Ovary (tissue), 3 donors: ENCODE data around the gene YLPM1.

Experiments
- CTCF ChIP-seq, 3 donors: fragments of 450-650 bp in 2 of 3; fragments of 200-600 bp in 1 of 3; IDR thresholded peaks; one replicate each; pipeline versions ENCODE4 v1.5.1 to v1.8.0; 2016 to 2022; ENCODE audit warnings: antibody characterized with exemption in 3 of 3, mild to moderate bottlenecking in 1 of 3
- POLR2A ChIP-seq: fragments of 450-650 bp; IDR thresholded peaks from one replicate; pipeline ENCODE4 v1.6.1; 2017; ENCODE audit warnings: antibody characterized with exemption, mild to moderate bottlenecking, moderate library complexity
- donor health status: DM: no; HTN: no; CAD: no.

DNA sequence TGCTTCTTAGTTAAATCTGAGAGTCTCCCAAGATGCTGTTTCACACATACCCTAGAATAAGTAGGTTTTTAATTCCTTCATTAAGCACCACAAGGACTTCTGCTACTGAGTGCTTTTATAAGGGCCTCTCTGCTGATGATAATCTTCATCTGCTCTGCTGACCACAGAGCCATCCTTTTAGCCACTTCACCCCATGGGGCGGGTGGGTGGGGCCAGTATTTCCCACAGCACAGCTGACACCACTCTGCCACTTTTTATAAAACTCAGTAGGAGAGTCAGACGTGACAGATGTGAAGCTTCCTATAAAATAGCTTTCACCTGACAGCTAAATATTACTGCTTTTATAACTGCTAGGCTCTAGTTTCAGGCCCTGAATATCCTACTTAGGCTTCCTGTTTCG, 29.9 kb upstream of the YLPM1 start:
- TF ChIP-seq CTCF (IDR thresholded peaks at IDR 0.05) (no peak), POLR2A (no peak)
